Immature natural killer cell (primary cell): Measurements from ENCODE around the gene FLRT2. TPM values are rescaled to one million over a fixed set of nuclear protein-coding genes. Genes with fewer than 3 reads are reported as not detected.

ENCODE experiments used
- DNase-seq, 3 donors: peaks; one replicate each; pipeline ENCODE4 v3.0.0; 2022; ENCODE audit warnings: mixed read lengths in 1 of 3
- H3K27ac Mint-ChIP-seq, 6 donors: one replicate each; pipeline ENCODE4 v1.8.0; 2020; ENCODE audit warnings: mixed read lengths in 6 of 6, mild to moderate bottlenecking in 5 of 6, inconsistent platforms in 4 of 6, moderate library complexity in 3 of 6
- H3K27me3 Mint-ChIP-seq, 3 donors: one replicate each; pipeline ENCODE4 v1.8.0; 2020 to 2021; ENCODE audit warnings: low read depth in 3 of 3, mild to moderate bottlenecking in 3 of 3, mixed read lengths in 3 of 3, moderate library complexity in 3 of 3, inconsistent platforms in 1 of 3
- H3K36me3 Mint-ChIP-seq, 3 donors: one replicate each; pipeline ENCODE4 v1.8.0; 2020; ENCODE audit warnings: mixed read lengths in 3 of 3, inconsistent platforms in 2 of 3, mild to moderate bottlenecking in 2 of 3
- H3K4me1 Mint-ChIP-seq, 2 donors: one replicate each; pipeline ENCODE4 v1.8.0; 2020; ENCODE audit warnings: inconsistent platforms in 2 of 2, mild to moderate bottlenecking in 2 of 2, mixed read lengths in 2 of 2, moderate library complexity in 1 of 2
- H3K4me3 Mint-ChIP-seq, 5 donors: one replicate each; pipeline ENCODE4 v1.8.0; 2020; ENCODE audit warnings: mild to moderate bottlenecking in 5 of 5, mixed read lengths in 5 of 5, inconsistent platforms in 3 of 5, moderate library complexity in 3 of 5
- H3K9me3 Mint-ChIP-seq, 6 donors: one replicate each; pipeline ENCODE4 v1.8.0; 2020; ENCODE audit warnings: mild to moderate bottlenecking in 6 of 6, mixed read lengths in 6 of 6, inconsistent platforms in 4 of 6, moderate library complexity in 3 of 6
- polyA plus RNA-seq, 3 donors: library from polyadenylated mRNA; unstranded; fragments of 300-500 nt; fragmentation: Illumina TruSeq; gene quantifications; one replicate each; pipeline ENCODE4 v1.2.3, GENCODE V29; 2021

The FLRT2 gene
- polyA plus RNA-seq, 3 donors from 2014 or later = not detected

DNA sequence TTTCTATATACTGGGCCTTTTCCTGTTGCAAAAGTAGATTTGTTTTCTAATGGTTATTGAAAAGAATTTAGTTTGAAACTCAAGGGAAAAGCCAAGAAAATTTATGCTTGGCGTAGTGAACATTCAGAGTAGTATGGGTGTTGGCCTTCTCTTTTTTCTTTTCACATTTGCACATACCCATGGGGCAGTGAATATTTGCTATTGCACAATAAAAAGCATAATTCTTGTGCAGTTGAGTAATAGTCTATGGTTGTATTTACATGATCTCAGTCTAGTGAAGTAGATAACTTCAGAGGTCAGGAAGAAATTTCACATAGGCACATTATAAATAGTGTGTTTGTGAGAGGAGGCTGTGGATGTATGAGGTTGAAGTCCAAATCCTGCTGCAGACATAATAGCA, 158.1 kb downstream of the FLRT2 start:
- DNase-seq = no peak
- Mint-ChIP-seq H3K9me3 (no peaks in the 10 kb centered on the region), H3K4me1 (no peaks in the 10 kb centered on the region)

DNA sequence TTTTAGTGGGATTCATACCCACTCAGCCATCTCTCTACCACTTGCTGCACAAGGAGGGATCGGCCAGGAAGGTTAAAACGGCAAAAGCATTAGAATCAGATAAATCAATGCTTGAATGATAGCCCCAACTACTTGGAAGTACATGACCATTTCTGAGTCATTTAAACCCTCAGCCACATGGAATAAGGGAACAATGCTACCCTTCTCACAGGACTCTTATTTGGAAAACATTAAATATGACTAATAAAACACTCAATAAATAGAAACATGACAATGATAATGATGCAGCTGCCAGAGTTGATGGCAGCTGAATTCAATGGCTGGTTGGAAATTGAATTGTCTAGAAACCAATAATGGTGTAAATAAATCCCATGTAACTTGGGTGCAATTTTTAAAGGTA, 165.4 kb downstream of the FLRT2 start:
- peaks cover 6 to 8% of the 10 kb centered on the region in 2 donors for H3K4me1 Mint-ChIP-seq
- H3K9me3 Mint-ChIP-seq = peaks cover 0 to 2% (median 0%) of the 10 kb centered on the region in 6 donors
- H3K36me3 Mint-ChIP-seq = peaks cover 0 to 3% (median 0%) of the 10 kb centered on the region in 3 donors
- H3K4me3 Mint-ChIP-seq = no peak overlapping the region
- H3K27ac Mint-ChIP-seq = no peak overlapping the region
- DNase-seq = no peak
- H3K27me3 Mint-ChIP-seq = peaks cover 0 to 4% (median 2%) of the 10 kb centered on the region in 3 donors

More for the DNA sequence above, 158.1 kb downstream of the FLRT2 start:
- H3K4me3 Mint-ChIP-seq = no peak overlapping the region
- H3K36me3 Mint-ChIP-seq = no peaks in the 10 kb centered on the region
- H3K27me3 Mint-ChIP-seq = peaks cover 0 to 7% (median 0%) of the 10 kb centered on the region in 3 donors
- no peak overlapping the region for H3K27ac Mint-ChIP-seq

DNA sequence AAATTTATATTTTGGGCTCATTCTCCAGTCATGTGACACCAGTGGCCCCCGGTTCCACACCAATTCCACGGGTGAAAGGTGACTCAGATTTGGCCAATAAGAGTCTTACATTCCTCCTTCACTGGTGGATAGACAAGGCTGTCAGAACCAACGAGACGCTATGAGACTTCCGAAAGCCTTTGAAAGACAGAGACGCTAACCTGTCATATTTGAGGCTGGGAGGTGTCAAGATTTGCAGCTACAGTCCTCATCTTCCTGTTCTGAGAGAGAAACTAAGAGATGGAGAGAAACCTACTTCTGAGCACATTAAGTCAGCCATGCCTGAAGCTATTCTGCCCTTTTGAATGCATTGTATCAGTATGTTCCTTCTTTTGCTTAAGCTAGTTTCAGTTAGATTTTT, 171.2 kb downstream of the FLRT2 start:
- Mint-ChIP-seq H3K27ac (peak overlapping the region; percentile 80 to 91 (median 87)), H3K27me3 (peaks cover 0 to 9% (median 2%) of the 10 kb centered on the region in 3 donors), H3K36me3 (peaks cover 0 to 3% (median 0%) of the 10 kb centered on the region in 3 donors), H3K9me3 (peaks cover 0 to 2% (median 0%) of the 10 kb centered on the region in 6 donors), H3K4me3 (peak overlapping the region; percentile 44 to 72 (median 68)), H3K4me1 (peaks cover 34 to 41% of the 10 kb centered on the region in 2 donors)
- peak; percentile 39 to 60 (median 59) for DNase-seq

DNA sequence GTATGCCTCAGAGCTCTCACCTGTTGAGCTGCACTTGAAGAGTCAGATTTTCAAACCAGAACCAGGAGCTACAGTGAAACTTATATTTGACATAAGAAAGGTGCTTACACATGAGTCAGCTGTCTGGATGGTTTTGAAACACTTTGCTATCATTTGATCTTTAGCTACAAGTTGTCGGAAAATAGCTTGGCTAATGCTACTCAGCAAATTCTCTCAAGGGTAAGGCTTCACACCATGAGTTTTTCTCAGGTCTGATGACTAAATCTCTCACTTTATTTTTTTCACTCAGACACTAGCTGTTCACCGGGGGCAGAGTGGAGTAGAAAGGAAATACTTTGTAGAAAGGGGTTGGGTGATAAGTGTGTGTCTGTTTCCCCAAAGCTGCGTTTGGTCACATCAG, 171.8 kb downstream of the FLRT2 start:
- DNase-seq = peak; percentile 56 to 69 (median 58)
- peak overlapping the region; percentile 80 to 91 (median 87) for H3K27ac Mint-ChIP-seq
- H3K4me3 Mint-ChIP-seq = peak overlapping the region; percentile 44 to 72 (median 68)
- H3K36me3 Mint-ChIP-seq = peaks cover 0 to 3% (median 0%) of the 10 kb centered on the region in 3 donors
- peaks cover 34 to 41% of the 10 kb centered on the region in 2 donors for H3K4me1 Mint-ChIP-seq
- peaks cover 0 to 9% (median 2%) of the 10 kb centered on the region in 3 donors for H3K27me3 Mint-ChIP-seq
- H3K9me3 Mint-ChIP-seq = peaks cover 0 to 1% (median 0%) of the 10 kb centered on the region in 6 donors

DNA sequence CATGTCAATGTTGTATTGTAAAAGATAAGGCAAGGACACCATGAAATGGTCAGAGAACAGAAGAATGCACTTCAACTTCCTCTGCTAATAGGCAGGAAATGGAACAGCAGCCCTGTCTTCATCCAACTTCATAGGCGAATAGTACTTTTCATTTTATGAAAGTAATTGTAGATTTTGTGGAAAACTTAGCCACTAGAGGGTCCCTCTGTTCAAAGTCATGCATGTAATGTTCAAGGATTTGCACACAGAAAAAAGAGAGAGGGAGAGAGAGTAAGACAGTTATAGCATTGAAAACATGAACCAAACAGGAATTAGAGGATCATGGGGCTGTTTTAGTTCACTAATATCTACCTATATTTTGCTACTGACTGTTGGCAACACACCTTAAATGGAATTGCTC, 172.2 kb downstream of the FLRT2 start:
- DNase-seq = no peak
- peak overlapping the region; percentile 44 to 72 (median 68) for H3K4me3 Mint-ChIP-seq
- H3K27ac Mint-ChIP-seq = peak overlapping the region; percentile 80 to 91 (median 87)
- peaks cover 0 to 3% (median 0%) of the 10 kb centered on the region in 3 donors for H3K36me3 Mint-ChIP-seq
- H3K9me3 Mint-ChIP-seq = no peaks in the 10 kb centered on the region
- peaks cover 0 to 9% (median 2%) of the 10 kb centered on the region in 3 donors for H3K27me3 Mint-ChIP-seq
- peaks cover 34 to 41% of the 10 kb centered on the region in 2 donors for H3K4me1 Mint-ChIP-seq

DNA sequence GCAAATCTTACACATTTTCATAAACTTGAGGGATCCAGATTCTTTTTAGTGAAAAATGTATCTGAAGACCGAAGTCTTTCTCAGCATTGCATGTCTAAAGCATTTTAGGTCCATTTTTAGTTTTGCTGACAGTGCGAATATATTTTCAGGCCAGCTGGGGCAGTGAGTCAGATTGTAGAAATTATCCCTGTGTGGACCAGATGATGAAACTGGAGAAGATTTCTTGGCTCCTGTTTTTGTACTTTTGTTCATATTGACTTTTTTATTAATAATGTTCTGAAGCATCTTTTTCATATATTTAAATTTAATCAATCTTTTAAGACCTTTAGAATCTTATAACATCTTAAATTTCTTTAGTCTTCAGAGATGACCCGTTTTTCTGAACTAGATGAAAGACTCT, 173.1 kb downstream of the FLRT2 start:
- Mint-ChIP-seq H3K9me3 (no peaks in the 10 kb centered on the region), H3K27ac (peak overlapping the region in 5 of 6 donors; percentile 24 to 90 (median 84)), H3K27me3 (peaks cover 0 to 9% (median 2%) of the 10 kb centered on the region in 3 donors), H3K4me3 (peak overlapping the region in 1 of 5 donors; percentile 1), H3K36me3 (peaks cover 0 to 3% (median 0%) of the 10 kb centered on the region in 3 donors), H3K4me1 (peaks cover 34 to 41% of the 10 kb centered on the region in 2 donors)
- DNase-seq = no peak
